K562 (cell line): ENCODE results near the gene FEM1B. TPM values are rescaled to one million over a fixed set of nuclear protein-coding genes. Genes with fewer than 3 reads are reported as not detected.

ENCODE experiments used
- CEBPB ChIP-seq: fragments of 450-650 bp; IDR thresholded peaks from 2 replicates; pipeline ENCODE4 v1.6.1; 2016; ENCODE audit warnings: missing genetic modification characterization, missing compliant biosample characterization
- CHCHD3 ChIP-seq: fragments of 250-450 bp; sonication (Bioruptor Pico); IDR thresholded peaks from 2 replicates; pipeline ENCODE4 v2.1.2; 2022; ENCODE audit warnings: mild to moderate bottlenecking
- EGR1 ChIP-seq: fragments of 450-650 bp; conservative IDR thresholded peaks from 2 replicates; pipeline ENCODE4 v1.6.1; 2017; ENCODE audit warnings: mild to moderate bottlenecking
- ELF2 ChIP-seq: fragments of 250-450 bp; sonication (Bioruptor Pico); IDR thresholded peaks from 2 replicates; pipeline ENCODE4 v1.5.0; 2021; ENCODE audit warnings: mild to moderate bottlenecking
- EZH2 ChIP-seq: IDR thresholded peaks from 2 replicates; pipeline ENCODE4 v1.6.1; 2012; ENCODE audit warnings: low read depth, mild to moderate bottlenecking, inconsistent platforms, low read length, borderline replicate concordance
- FOXK2 ChIP-seq, 2 experiments: fragments of 450-650 bp; IDR thresholded peaks in 1 of 2; conservative IDR thresholded peaks in 1 of 2; 2 replicates each; pipeline ENCODE4 v1.6.1; 2016; ENCODE audit warnings: low read depth in 2 of 2, mild to moderate bottlenecking in 1 of 2
- GATAD2A ChIP-seq: fragments of 450-650 bp; IDR thresholded peaks from 2 replicates; pipeline ENCODE4 v1.6.1; 2017
- HCFC1 ChIP-seq: IDR thresholded peaks from 2 replicates; pipeline ENCODE4 v1.6.1; 2012; ENCODE audit warnings: low read depth, low read length, improper control_type of control experiment
- HLTF ChIP-seq: fragments of 450-650 bp; IDR thresholded peaks from 2 replicates; pipeline ENCODE4 v1.6.1; 2016
- MAFG ChIP-seq: fragments of 450-650 bp; conservative IDR thresholded peaks from 2 replicates; pipeline ENCODE4 v1.6.1; 2016; ENCODE audit warnings: missing genetic modification characterization, missing compliant biosample characterization
- MECOM ChIP-seq: fragments of 250-450 bp; sonication (Bioruptor Pico); IDR thresholded peaks from 2 replicates; pipeline ENCODE4 v1.8.0; 2022; ENCODE audit warnings: inconsistent platforms
- MEF2D ChIP-seq: conservative IDR thresholded peaks from 2 replicates; pipeline ENCODE4 v1.6.1; 2016; ENCODE audit warnings: low read depth, missing genetic modification characterization, missing compliant biosample characterization
- MEIS2 ChIP-seq: fragments of 450-650 bp; IDR thresholded peaks from 2 replicates; pipeline ENCODE4 v1.6.1; 2014; ENCODE audit warnings: mild to moderate bottlenecking; ENCODE audit not compliant: partially characterized antibody
- MYBL2 ChIP-seq, 2 experiments: fragments of 450-650 bp in 1 of 2; sonication (generic) in 1 of 2; formaldehyde crosslinking in 1 of 2; IDR thresholded peaks; 2 replicates each; pipeline versions ENCODE4 v1.6.1 to v1.8.1; 2017 to 2022; ENCODE audit warnings: borderline replicate concordance in 1 of 2, inconsistent platforms in 1 of 2, low read depth in 1 of 2, mild to moderate bottlenecking in 1 of 2, missing genetic modification reagents in 1 of 2, moderate library complexity in 1 of 2
- NCOA6 ChIP-seq: fragments of 450-650 bp; IDR thresholded peaks from 2 replicates; pipeline ENCODE4 v1.6.1; 2017; ENCODE audit warnings: mild to moderate bottlenecking
- RBBP5 ChIP-seq: fragments of 200-600 bp; sonication (generic); IDR thresholded peaks from 2 replicates; pipeline ENCODE4 v1.6.1; 2012; ENCODE audit warnings: borderline replicate concordance, mild to moderate bottlenecking, low read length, control low read depth, inconsistent platforms; ENCODE audit not compliant: insufficient read depth, poor library complexity, severe bottlenecking
- RBM25 ChIP-seq: fragments of 200-400 bp; formaldehyde crosslinking; IDR thresholded peaks from 2 replicates; pipeline ENCODE4 v1.6.1; 2018; ENCODE audit warnings: low read length, low read depth, moderate library complexity; ENCODE audit not compliant: severe bottlenecking
- SAFB ChIP-seq: fragments of 200-400 bp; formaldehyde crosslinking; IDR thresholded peaks from 2 replicates; pipeline ENCODE4 v1.6.1; 2017; ENCODE audit warnings: low read depth, low read length, borderline replicate concordance
- SETDB1 ChIP-seq: IDR thresholded peaks from one replicate; pipeline ENCODE4 v1.6.1; 2012; ENCODE audit warnings: low read length, control low read depth, inconsistent platforms
- TEAD4 ChIP-seq, 2 experiments: sonication (generic) in 1 of 2; formaldehyde crosslinking in 1 of 2; IDR thresholded peaks; 2 replicates each; pipeline versions ENCODE4 v1.6.1 to v1.8.0; 2012 to 2022; ENCODE audit warnings: borderline replicate concordance in 1 of 2, inconsistent platforms in 1 of 2, low read length in 1 of 2, mild to moderate bottlenecking in 1 of 2, missing genetic modification reagents in 1 of 2
- TGIF2 ChIP-seq: sonication (generic); formaldehyde crosslinking; IDR thresholded peaks from 2 replicates; pipeline ENCODE4 v1.8.1; 2022; ENCODE audit warnings: mild to moderate bottlenecking, missing genetic modification reagents, moderate library complexity
- ZBED1 ChIP-seq: IDR thresholded peaks from 2 replicates; pipeline ENCODE4 v1.6.1; 2014
- ZNF561 ChIP-seq: fragments of 450-650 bp; formaldehyde crosslinking; conservative IDR thresholded peaks from 2 replicates; pipeline ENCODE4 v1.4.0; 2020; ENCODE audit warnings: mild to moderate bottlenecking, moderate library complexity
- polyA plus RNA-seq, 8 experiments: library from polyadenylated mRNA; depleted of rRNA in 4 of 8; stranded (reverse) in 5 of 8; unstranded in 3 of 8; fragments of >200 nt; fragmentation: Nextera tagmentation in 2 of 8; fragmentation: Illumina TruSeq in 1 of 8; extraction: Ambion mirVana in 2 of 8; extraction: Trizol in 1 of 8; gene quantifications; 2 replicates each; pipeline versions ENCODE4 v1.2.1 to v1.2.3, GENCODE V29; 2011 to 2014; ENCODE audit warnings: inconsistent platforms in 1 of 8, missing spikeins in 1 of 8
- total RNA-seq, 7 experiments: library from RNA; depleted of rRNA in 6 of 7; stranded (reverse); fragments of >200 nt in 6 of 7; fragmentation: Illumina TruSeq in 2 of 7; extraction: Trizol in 2 of 7; gene quantifications; 2 replicates each; pipeline versions ENCODE4 v1.2.1 to v1.2.3, GENCODE V29; 2011 to 2021; ENCODE audit warnings: low replicate concordance in 1 of 7
- TF ChIP-seq, protein P1 (sequence below): sonication (generic); formaldehyde crosslinking; IDR thresholded peaks from 2 replicates; pipeline ENCODE4 v1.8.1; 2023; ENCODE audit warnings: mild to moderate bottlenecking, missing genetic modification reagents, moderate library complexity
- TF ChIP-seq, protein P2 (sequence below), 3 experiments: fragments of 200-800 bp in 1 of 3; fragments of 250-450 bp in 1 of 3; fragments of 450-650 bp in 1 of 3; sonication (Bioruptor Pico) in 1 of 3; sonication (Bioruptor generic) in 1 of 3; formaldehyde crosslinking in 1 of 3; IDR thresholded peaks; 2 replicates each; pipeline versions ENCODE4 v1.6.1 to v1.8.0; 2016 to 2022; ENCODE audit warnings: mild to moderate bottlenecking in 2 of 3, missing genetic modification characterization in 2 of 3, missing compliant biosample characterization in 1 of 3, moderate library complexity in 1 of 3

FEM1B gene
- total and polyA plus RNA-seq, 9 of the 15 experiments (the other 6 are each of a cell fraction or from before 2014, with no cell fraction given): 5.9 to 61.6 (median 20.1) TPM

DNA sequence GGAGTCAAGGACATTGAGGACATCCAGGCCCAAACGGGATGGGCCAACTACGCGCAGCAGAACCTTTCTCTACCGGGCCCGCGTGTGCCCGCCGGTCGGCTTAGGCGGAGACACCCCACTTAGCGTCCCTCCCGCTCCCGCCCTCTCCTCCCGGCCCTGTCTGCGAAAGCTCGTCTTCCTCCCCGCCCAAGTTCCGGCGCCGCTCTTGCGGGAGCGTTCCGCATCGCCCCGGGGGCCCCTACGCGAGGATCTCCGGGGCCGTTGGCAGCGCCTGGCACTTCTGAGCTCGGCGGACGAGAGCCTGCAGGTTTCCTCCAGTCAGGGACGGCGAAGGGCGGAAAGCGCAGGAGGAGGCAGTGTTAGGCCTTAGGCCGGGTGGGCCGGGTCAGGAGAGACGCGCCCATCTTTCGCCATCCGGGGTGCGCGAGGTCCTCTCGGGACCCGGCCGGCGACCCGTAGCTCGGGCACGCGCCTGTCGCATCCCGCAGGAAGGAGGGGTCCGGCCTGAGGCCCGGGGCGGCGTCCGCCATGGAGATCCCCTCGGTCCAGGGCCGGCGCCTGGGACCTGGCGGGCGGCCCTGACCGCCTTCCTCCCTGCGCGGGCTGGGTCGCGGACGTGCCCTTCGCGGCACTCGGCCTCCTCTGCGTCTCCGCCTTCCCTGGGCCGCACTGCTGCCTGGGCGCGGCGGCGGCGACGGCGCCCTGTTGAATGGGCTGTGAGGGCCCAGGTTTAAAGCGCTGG lies at the start of gene FEM1B (continued):
- no peak for TF ChIP-seq TEAD4 (IDR thresholded peaks at IDR 0.05; ENCODE audit: low read length)
- 0 out of 2 replicates have a peak, but pooled peaks have one; percentile 23 for TF ChIP-seq TEAD4 (CRISPR knock-in tag; IDR thresholded peaks at IDR 0.05; ENCODE audit: borderline replicate concordance)
- TF ChIP-seq EGR1: no peak
- TF ChIP-seq MYBL2 (IDR thresholded peaks at IDR 0.05; ENCODE audit: low read depth): no peak
- no peak for TF ChIP-seq MYBL2 (CRISPR knock-in tag; IDR thresholded peaks at IDR 0.05; ENCODE audit: borderline replicate concordance)
- TF ChIP-seq MEF2D (tag): no peak
- no peak for TF ChIP-seq SAFB
- TF ChIP-seq FOXK2 (conservative IDR thresholded peaks at IDR 0.05 in 1 of 2, IDR thresholded peaks at IDR 0.05 in 1 of 2; ENCODE audit: low read depth in 2 of 2): peak; percentile 69 to 73; a peak in 3 of 4 replicates
- no peak for TF ChIP-seq MEIS2
- no peak for TF ChIP-seq ZNF561 (CRISPR knock-in tag)
- TF ChIP-seq CEBPB (tag): peak; percentile 73
- TF ChIP-seq NCOA6: no peak
- no peak for TF ChIP-seq CHCHD3 (CRISPR knock-in tag)
- TF ChIP-seq MECOM (CRISPR knock-in tag): 0 out of 2 replicates have a peak, but pooled peaks have one; percentile 11
- TF ChIP-seq HLTF: no peak; the same call in none of the 2 replicates
- no peak for TF ChIP-seq MAFG (tag)
- no peak for TF ChIP-seq ZBED1
- TF ChIP-seq, protein P1, sequence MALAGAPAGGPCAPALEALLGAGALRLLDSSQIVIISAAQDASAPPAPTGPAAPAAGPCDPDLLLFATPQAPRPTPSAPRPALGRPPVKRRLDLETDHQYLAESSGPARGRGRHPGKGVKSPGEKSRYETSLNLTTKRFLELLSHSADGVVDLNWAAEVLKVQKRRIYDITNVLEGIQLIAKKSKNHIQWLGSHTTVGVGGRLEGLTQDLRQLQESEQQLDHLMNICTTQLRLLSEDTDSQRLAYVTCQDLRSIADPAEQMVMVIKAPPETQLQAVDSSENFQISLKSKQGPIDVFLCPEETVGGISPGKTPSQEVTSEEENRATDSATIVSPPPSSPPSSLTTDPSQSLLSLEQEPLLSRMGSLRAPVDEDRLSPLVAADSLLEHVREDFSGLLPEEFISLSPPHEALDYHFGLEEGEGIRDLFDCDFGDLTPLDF: peak; percentile 38
- peak; percentile 31 for TF ChIP-seq RBM25
- peak; percentile 45; the same call in 1 of the 2 replicates for TF ChIP-seq ELF2 (CRISPR knock-in tag)
- TF ChIP-seq EZH2: no peak
- no peak for TF ChIP-seq TGIF2 (CRISPR knock-in tag)
- TF ChIP-seq HCFC1: peak; percentile 70
- no peak for TF ChIP-seq SETDB1
- TF ChIP-seq GATAD2A: no peak
- TF ChIP-seq, protein P2, sequence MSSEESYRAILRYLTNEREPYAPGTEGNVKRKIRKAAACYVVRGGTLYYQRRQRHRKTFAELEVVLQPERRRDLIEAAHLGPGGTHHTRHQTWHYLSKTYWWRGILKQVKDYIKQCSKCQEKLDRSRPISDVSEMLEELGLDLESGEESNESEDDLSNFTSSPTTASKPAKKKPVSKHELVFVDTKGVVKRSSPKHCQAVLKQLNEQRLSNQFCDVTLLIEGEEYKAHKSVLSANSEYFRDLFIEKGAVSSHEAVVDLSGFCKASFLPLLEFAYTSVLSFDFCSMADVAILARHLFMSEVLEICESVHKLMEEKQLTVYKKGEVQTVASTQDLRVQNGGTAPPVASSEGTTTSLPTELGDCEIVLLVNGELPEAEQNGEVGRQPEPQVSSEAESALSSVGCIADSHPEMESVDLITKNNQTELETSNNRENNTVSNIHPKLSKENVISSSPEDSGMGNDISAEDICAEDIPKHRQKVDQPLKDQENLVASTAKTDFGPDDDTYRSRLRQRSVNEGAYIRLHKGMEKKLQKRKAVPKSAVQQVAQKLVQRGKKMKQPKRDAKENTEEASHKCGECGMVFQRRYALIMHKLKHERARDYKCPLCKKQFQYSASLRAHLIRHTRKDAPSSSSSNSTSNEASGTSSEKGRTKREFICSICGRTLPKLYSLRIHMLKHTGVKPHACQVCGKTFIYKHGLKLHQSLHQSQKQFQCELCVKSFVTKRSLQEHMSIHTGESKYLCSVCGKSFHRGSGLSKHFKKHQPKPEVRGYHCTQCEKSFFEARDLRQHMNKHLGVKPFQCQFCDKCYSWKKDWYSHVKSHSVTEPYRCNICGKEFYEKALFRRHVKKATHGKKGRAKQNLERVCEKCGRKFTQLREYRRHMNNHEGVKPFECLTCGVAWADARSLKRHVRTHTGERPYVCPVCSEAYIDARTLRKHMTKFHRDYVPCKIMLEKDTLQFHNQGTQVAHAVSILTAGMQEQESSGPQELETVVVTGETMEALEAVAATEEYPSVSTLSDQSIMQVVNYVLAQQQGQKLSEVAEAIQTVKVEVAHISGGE (CRISPR knock-in tag; IDR thresholded peaks at IDR 0.05): peak; percentile 96 to 100 (median 98)
- peak; percentile 99 for TF ChIP-seq RBBP5
